Kidney capillary endothelial cell (primary cell): ENCODE data around the gene TSPAN33.
"Not testable (repeated sequence)": the region's sequence is repeated elsewhere in the genome, so short reads cannot be mapped to it uniquely, and the experiment has no call there.

Experiments used
- DNase-seq: peaks from one replicate; pipeline ENCODE4 v3.0.0-alpha.2; 2018; ENCODE audit warnings: low spot score

The TSPAN33 gene, protein sequence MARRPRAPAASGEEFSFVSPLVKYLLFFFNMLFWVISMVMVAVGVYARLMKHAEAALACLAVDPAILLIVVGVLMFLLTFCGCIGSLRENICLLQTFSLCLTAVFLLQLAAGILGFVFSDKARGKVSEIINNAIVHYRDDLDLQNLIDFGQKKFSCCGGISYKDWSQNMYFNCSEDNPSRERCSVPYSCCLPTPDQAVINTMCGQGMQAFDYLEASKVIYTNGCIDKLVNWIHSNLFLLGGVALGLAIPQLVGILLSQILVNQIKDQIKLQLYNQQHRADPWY

DNA sequence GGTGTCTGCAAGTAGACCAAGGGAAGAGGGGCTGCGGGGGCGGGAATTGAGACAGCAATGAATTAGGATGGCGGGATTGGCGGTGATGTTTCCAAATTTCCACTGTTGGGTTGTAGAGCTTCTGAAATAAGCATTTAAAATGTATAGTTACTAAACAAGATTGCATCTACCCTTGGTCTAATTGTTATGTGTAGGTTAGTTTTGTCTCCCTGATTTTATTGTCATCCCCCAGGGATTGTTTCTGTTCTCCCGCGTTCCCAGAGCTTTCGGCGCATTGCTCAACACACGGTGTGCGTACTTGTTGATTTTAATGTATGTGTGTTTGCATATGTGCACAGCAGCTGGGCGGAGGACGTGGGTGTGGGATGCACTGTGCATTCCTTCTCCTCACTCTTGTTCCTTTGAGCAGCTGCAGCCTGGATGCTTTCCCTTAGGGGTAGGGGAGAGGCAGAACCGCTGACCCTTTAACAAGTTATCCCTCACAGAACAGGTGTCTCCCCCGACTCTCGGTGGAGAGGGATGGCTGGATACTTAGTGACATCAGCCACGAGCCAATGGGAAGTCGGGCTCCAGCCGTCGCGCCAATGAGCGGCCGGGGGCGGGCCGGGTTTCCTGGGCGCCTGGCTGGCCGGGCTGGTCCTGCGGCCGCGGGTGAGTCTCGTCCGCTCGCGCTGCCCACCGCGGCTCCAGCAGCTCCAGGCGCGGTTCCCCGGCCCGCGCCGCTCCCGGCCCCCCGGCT, at the start of gene TSPAN33:
Gene TSPAN33 (plus strand): TSS at position 613 of the 739 bp plus-strand sequence. CDS start 274 bp downstream, outside the sequence.
- no peak for DNase-seq

DNA sequence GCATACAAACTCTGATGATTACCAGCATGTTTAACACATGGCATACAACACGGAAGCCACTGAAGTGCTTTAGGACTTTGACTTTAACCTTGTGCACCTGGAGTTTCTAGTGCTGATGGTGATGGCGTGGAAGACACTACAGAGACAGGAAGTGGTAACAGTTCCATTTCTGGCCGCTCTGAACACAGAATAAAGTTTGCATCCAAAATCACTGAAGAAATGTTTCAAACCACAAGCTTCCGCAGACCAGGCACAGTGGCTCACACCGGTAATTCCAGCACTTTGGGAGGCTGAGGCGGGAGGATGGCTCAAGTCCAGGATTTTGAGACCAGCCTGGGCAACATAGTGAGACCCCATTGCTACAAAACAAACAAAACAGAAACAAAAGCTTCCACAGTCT, 49.2 kb upstream of the TSPAN33 start:
- DNase-seq: no peak

DNA sequence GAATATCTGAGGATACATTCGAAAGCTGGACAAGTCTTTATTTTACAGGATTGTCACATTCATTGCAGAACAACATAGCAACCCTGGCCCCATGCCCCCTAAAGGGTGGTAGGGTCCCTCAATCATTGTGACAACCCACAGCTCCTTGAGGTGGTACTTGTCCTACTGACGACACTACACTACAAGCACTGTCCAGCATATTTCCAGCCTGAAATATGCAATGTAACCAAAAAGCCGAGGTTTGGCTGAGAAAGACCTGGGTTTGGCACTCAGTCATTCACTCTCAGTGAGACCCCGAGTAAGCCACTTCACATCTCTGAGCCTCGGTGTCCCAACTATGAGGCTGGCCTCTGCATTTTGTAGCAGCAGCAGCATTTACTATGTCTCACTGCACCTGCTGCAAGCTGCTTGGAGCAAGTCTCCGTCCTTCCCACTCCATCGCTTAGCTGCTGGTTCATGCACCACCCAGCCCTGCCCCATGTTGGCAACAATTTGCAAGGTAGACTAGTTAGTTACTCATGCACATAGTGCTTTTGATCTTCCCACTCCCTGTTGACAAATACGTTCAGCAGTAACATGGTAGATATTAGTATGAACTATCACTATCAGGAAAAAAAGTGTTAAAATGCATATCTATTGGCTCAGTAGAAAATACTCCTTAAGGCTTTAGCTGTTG, 46.0 kb upstream of the TSPAN33 start:
- no peak for DNase-seq

DNA sequence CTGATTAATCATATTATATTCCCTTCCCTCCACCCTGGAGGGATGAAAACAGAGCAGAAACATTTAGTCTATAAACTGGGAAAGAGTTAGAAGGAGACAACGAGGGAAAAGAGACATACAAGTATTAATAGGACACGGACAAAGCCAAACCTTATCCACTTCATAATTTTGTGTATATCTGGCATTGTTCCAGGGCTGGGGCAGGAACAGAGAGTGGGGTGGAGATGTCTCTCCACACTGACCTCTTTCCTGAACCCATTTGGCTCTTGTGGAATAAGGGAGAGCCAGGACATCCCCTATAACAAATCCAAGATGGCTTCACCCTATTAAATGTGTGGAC, 43.7 kb upstream of the TSPAN33 start:
- DNase-seq: no peak

DNA sequence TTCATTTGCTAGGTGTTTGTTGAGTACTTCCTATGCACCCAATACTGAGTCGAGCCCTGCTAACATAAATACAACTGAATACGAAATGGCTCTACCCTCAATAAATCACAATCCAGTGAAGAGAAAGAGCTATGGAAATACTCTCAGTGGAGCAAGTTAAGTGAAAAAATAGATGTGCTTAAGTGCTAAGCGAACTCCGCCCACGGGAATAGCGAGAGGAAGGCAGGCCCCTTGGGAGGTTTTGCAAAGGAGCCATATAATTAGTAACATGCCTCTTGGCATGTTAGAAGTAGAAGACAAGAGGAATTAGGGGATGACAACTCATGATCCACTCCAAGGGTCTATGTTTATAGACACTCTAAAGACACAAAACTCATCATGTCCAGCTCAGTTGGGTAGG, 42.8 kb upstream of the TSPAN33 start:
- DNase-seq: no peak

DNA sequence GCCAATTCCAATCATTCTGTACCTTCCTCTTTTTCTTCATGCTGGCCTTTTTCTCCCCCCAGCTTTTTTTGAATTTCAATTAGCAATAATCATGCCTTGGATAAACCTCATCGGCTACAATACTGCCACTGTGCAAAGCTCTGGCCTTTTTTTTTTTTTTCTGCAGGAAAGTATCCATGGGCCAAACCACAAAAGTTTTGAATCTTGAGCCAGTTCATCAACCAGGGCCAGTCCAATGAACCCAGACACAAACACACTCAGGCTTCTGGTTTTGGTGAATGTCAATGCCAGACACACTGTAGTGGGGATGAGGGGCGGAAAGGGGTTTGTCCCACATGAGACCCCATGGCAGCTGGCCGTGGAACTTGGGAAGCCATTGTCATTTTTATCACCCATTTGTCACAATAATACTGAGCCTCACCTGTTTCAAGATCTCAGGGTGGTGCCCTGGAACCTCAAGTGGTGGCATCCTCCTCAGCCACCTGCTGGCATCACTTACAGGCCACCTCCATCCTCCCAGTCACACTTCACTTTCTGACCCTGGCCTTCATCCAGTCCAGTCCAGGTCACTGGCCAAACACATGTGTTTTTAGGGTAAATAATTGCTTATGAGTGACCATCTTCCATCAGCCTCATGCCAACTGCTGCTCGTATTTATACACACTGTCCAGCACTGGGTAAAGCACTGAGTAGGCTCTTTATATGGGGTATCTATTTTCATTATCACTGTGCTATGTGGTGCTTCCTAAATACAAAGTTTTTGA, 40.8 kb upstream of the TSPAN33 start:
- DNase-seq: no peak

DNA sequence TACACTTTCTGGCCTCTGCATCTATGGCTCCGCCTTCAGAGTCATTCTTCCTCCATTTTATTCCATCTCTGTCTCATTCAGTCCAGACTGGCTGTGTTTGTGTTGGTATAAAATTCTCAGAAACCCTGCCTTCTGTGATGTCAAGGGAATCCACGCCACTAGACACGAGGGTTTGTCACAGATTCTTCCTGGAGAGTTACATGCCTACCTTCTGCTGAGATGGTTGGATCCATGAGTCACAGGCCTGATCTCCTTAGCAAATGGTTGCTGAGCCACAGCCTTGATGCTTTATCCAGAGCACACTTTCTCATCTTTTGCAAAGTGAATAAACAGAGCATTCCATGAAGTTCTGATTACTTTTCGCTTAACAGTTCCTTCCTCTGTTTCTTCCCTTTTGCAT, 35.9 kb upstream of the TSPAN33 start:
- DNase-seq: no peak

DNA sequence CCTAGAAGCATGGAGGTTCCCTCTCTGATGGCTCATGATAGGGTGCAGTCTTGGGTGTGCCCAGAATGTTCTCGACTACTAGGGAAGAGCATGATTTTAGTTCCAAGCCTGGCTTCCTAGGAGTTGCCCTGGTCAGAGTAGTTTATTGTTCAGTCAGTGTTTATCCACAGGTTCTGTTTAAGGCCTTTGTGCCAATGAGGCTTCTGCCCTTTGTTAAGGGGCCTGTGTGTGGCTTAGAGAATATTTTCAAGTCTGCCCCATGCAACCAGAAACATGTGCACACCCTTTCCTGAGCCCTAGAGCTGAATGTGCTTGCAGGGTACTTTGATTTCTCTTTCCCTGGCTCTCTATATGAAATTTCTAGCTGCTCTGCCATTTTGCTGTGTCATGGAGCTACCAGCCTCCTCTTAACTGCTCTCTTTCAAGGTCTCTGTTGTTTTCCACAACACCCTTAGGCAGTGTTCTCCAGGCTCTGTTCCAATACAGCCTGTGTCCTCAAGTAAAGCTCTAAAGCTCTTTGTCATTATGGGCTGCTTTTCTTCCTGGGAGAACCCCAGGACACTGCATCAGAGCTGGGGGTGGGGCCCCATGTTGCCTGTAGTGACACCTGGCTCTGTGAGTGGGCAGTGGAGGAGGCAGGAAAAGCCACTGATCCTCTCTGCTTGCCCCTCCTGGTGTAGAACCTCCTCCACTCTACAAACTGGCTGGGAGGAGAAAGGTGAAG, 34.1 kb upstream of the TSPAN33 start:
- DNase-seq: no peak

DNA sequence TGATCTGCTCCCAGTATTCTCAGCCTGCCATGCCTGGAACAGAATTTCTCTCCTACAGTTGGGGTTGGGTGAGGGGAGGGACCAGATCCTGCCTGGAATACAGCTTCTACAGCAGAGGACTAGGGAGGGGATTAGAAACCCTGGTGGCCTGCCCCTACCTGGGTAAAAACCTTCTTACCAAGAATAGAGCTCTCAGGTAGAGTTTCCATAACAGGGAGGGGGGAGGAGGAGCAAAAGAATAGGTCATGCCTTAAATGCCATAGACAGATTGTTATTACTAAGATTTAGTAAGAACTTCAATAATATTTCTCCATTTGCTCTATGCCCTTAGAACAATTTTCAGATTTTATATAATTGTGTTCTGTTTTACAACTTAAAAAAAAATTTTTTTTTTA, 33.5 kb upstream of the TSPAN33 start:
- no peak for DNase-seq

DNA sequence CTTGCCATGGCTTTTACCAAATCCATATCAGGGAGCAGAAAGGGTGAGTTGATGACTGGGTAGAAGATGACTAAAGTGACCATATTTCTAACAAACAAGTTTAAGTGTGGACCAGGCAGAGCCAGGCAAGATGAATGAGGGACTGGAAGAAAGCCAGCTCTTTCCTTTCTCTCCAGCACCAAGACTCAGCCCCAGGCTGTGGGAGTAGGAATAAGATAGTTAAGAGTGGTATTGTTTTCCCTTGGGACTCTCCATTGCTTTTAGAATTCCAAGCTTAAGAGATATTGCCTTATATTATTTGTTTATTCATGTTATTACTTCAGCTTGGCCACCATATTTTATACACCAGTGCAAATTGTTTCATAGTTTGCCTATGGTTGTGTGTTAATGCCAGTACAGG, 28.8 kb upstream of the TSPAN33 start:
- no peak for DNase-seq

DNA sequence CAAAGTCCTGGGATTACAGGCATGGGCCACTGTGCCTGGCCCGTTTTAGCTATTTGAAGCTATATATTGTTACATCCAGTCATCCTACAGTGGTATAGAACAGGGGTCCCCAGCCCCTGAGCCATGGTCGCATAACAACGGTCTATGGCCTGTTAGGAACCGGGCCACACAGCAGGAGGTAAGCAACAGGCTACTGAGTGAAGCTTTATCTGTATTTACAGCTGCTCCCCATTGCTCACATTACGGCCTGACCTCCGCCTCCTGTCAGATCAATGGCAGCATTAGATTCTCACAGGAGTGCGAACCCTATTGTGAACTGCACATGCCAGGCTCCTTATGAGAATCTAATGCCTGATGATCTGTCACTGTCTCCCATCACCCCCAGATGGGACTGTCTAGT, 26.3 kb upstream of the TSPAN33 start:
- no peak for DNase-seq

DNA sequence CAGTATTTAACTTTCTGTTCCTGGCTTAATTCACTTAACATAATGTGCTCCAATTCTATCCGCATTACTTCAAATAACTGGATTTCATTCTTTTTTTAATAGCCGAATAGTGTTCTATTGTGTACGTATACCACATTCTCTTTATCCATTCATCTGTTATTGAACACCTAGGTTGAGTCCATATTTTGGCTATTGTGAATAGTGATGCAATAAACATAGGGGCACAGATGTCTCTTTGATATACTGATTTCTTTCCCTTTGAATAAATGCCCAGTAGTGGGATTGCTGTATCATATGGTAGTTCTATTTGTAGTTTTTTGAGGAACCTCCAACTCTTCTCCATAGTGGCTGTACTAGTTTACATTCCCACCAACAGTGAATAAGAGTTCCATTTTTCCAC, 25.5 kb upstream of the TSPAN33 start:
- DNase-seq: no peak

DNA sequence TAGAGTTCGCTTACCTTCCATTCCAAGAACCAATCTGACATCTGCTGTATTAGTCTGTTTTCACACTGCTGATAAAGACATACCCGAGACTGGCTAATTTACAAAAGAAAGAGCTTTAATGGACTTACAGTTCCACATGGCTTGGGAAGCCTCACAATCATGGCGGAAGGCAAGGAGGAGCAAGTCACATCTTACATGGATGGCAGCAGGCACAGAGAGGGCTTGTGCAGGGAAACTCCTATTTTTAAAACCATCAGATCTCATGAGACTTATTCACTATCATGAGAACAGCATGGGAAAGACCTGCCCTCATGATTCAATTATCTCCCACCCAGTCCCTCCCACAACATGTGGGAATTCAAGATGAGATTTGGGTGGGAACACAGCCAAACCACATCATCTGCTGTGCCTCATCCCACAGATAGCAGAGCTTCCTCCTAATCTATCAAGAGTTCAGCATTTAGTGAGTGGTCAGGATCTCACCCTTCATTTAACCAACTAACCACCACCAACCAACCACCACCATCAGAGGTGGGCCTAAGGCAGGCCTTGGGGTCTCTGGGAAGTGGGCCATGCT, 22.9 kb upstream of the TSPAN33 start:
- not testable (repeated sequence) for DNase-seq

DNA sequence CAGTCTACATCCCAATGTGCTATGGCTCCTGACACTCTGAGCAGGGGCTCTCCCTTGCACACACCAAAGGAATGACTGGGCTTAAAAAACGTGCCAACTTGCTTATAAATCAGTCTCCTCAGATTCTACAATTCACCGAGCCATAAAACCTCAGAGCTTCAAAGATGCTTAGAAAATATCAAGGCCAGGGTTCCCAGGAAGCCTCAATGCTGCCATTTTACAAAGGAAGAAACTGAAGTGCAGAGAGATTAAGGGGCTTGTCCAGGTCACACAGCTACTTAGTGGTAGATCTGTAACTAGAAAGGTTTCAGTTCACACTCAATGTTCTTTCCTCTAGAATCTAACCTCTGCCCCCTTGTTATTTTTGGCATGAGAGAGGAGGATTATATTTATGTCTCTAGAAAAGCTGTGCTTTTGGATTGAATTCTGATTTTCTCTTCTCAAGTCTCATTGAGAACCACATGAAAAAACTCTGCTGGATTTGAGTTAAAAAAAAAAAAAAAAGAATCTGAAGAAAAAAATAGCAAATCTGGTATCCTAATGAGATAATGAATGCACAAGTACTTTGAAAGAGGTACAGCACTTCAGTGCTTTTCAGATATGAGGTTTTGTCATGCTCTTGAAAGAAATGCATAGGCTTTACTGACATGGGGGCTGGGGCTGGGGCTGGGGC, 22.3 kb upstream of the TSPAN33 start:
- DNase-seq: no peak

DNA sequence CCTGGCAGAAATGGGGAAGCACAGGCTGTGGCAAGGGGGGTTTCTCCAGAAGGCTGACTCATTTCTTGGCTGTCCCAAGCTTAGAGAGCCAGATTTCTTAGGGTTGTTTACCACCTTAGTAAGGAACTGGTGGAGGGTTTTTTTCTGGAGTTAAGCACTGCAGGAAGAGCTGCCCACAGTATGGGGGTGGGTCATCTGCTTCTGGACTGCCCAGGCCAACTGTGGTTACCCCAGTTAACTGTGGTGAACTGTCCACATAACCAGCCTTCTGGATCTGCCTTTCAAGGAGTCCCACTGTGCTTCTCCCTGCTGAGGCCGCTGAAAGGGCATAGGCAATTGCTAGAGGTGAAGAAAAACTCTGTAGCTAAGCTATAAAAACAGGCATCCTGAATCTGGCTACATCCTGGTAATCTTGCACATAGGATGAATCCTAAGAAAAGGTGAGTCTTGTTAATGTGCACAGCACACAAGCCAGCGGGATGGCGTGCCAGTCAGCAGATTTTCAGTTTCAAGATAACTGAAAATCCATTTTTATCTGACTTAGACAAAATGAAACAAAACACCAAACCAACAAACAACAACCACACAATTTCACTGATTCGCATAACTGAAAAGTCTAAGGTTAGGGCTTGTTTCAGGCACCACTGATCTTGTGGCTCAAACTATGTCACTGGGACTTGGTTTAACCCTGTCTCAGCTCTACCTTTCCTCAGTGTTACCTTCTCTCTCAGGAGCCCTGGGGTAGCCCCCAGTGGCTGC, 21.6 kb upstream of the TSPAN33 start:
- no peak for DNase-seq

DNA sequence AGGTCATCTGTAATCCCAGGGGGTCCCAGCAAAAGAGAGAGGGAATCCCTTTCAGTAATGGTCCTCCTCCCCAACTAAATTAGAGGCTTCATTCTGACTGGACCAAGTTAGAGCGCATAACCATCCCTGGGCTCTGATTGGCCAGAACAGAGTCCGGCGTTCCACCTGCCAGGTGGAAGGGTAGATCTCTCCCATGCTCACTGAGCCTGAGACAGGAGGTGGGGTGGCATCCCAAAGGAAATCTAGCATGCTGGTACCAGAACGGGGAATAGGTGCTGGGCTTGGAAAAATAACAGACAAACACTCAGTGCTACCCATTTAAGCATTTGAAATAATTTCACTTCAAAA, 21.0 kb upstream of the TSPAN33 start:
- no peak for DNase-seq

DNA sequence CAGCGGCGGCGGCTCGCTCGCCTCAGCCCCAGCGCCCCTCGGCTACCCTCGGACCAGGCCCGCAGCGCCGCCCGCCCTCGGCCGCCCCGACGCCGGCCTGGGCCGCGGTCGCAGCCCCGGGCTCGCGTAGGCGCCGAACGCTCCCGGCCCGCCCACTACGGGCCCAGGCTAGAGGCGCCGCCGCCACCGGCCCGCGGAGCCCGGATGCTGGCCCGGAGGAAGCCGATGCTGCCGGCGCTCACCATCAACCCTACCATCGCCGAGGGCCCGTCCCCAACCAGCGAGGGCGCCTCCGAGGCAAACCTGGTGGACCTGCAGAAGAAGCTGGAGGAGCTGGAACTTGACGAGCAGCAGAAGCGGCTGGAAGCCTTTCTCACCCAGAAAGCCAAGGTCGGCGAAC, 18.2 kb upstream of the TSPAN33 start:
- DNase-seq: no peak

DNA sequence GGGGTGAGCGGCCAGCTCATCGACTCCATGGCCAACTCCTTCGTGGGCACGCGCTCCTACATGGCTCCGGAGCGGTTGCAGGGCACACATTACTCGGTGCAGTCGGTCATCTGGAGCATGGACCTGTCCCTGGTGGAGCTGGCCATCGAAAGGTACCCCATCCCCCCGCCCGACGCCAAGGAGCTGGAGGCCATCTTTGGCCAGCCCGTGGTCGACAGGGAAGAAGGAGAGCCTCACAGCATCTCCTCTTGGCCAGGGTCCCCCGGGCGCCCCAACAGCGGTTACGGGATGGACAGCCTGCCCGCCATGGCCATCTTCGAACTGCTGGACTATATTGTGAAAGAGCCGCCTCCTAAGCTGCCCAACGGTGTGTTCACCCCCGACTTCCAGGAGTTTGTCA, 17.4 kb upstream of the TSPAN33 start:
- DNase-seq: no peak

DNA sequence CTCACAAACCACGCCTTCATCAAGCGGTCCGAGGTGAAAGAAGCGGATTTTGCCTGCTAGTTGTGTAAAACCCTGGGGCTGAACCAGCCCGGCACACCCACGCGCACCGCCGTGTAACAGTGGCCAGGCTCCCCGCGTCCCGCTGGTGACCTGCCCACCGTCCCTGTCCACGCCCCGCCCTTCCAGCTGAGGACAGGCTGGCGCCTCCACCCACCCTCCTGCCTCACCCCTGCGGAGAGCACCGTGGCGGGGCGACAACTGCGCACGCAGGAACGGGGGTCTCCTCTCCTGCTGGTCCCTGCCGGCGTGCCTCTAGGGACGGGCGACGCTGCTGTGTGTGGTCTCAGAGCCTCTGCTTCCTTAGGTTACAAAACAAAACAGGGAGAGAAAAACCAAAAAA, 16.9 kb upstream of the TSPAN33 start:
- no peak for DNase-seq

DNA sequence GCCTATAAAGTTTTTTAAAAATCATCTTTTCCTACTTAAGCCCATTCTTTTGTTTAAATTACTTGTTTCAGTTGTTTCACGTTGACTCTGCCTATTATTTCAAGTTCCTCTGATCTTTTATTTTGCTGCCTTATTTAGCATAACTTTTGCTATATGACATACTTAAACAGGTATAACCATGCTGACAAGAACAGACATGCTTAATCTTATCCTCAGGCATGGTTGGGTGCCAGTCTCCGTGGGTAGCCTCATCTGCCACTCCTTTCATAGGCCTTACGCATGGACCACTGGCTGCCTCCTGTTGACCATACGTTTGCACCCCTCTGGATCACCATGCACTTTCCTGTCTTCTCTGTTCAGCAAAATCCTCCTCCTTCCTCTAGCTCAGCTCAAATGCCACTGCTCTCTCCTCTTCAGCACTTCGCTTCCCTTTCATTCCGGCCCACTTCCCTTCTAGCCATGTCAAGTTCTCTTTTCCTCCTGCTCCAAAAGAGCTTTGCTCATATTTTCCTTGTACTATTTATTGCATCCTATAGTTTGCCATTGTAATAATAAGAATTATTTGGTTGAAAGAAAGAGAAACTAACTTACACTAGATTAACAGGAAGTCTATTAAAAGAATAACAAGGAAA, 10.0 kb upstream of the TSPAN33 start:
- no peak for DNase-seq
